ENCODE data around the gene TTC38. TPM values are rescaled to one million over a fixed set of nuclear protein-coding genes. Genes with fewer than 3 reads are reported as not detected.

The TTC38 gene
- polyA plus RNA-seq, 1 donor from 2014 or later: 1.4 TPM

GRCh38 chr22:46224898-46225290 lies 42.9 kb upstream of the TTC38 start:
- no peak overlapping the region for H3K4me3 ChIP-seq (ENCODE audit: low read length)

GRCh38 chr22:46225631-46226030 lies 42.2 kb upstream of the TTC38 start:
- H3F3A ChIP-seq (ENCODE audit: insufficient read depth, low read length, poor library complexity, severe bottlenecking): no peaks in the 10 kb centered on the region
- no peak overlapping the region for H3K4me2 ChIP-seq (ENCODE audit: low read length)
- no peaks in the 10 kb centered on the region for H3K9me3 ChIP-seq (ENCODE audit: low read length)
- H2AFZ ChIP-seq (ENCODE audit: low read depth, low read length): no peak overlapping the region
- no peaks in the 10 kb centered on the region for H3K79me2 ChIP-seq (replicated peaks; ENCODE audit: insufficient read depth, low read length)
- no peak overlapping the region for H3K9ac ChIP-seq (ENCODE audit: low read length)
- H3K27me3 ChIP-seq (ENCODE audit: insufficient read depth, low read depth, low read length): no peaks in the 10 kb centered on the region
- TF ChIP-seq TAF1 (IDR thresholded peaks at IDR 0.05; ENCODE audit: low read depth) (no peak), EP300 (conservative IDR thresholded peaks at IDR 0.05; ENCODE audit: poor library complexity, severe bottlenecking) (no peak), EZH2 (IDR thresholded peaks at IDR 0.05; ENCODE audit: borderline replicate concordance, insufficient read depth, low read length, poor library complexity, severe bottlenecking) (no peak), CTCF (IDR thresholded peaks at IDR 0.05; ENCODE audit: poor library complexity, severe bottlenecking) (no peak), REST (IDR thresholded peaks at IDR 0.05; ENCODE audit: borderline replicate concordance) (no peak)
- no peaks in the 10 kb centered on the region for H3K9me2 ChIP-seq (ENCODE audit: insufficient read depth, low read length)
- no peaks in the 10 kb centered on the region for H4K20me1 ChIP-seq (ENCODE audit: insufficient read depth)
- no peaks in the 10 kb centered on the region for H3K36me3 ChIP-seq (ENCODE audit: insufficient read depth, low read length)
- H3K27ac ChIP-seq (ENCODE audit: low read length): no peak overlapping the region
- no peak overlapping the region for H3K4me3 ChIP-seq (ENCODE audit: low read length)

More at GRCh38 chr22:46224898-46225290, 42.9 kb upstream of the TTC38 start:
- H2AFZ ChIP-seq (ENCODE audit: low read depth, low read length): no peak overlapping the region
- TF ChIP-seq SMC3 (conservative IDR thresholded peaks at IDR 0.05; ENCODE audit: poor library complexity): no peak
- TF ChIP-seq REST (IDR thresholded peaks at IDR 0.05; ENCODE audit: borderline replicate concordance): no peak
- no peak for TF ChIP-seq CTCF (IDR thresholded peaks at IDR 0.05; ENCODE audit: poor library complexity, severe bottlenecking)
- TF ChIP-seq MXI1 (conservative IDR thresholded peaks at IDR 0.05; ENCODE audit: poor library complexity, severe bottlenecking): no peak
- no peak for TF ChIP-seq EZH2 (IDR thresholded peaks at IDR 0.05; ENCODE audit: borderline replicate concordance, insufficient read depth, low read length, poor library complexity, severe bottlenecking)
- no peak for TF ChIP-seq TAF1 (IDR thresholded peaks at IDR 0.05; ENCODE audit: low read depth)
- no peak for TF ChIP-seq RAD21 (conservative IDR thresholded peaks at IDR 0.05)
- no peak for TF ChIP-seq EP300 (conservative IDR thresholded peaks at IDR 0.05; ENCODE audit: poor library complexity, severe bottlenecking)
- no peak for TF ChIP-seq POLR2AphosphoS5 (IDR thresholded peaks at IDR 0.05)
- H3K9ac ChIP-seq (ENCODE audit: low read length): no peak overlapping the region
- H3K9me2 ChIP-seq (ENCODE audit: insufficient read depth, low read length): no peaks in the 10 kb centered on the region
- no peaks in the 10 kb centered on the region for H4K20me1 ChIP-seq (ENCODE audit: insufficient read depth)
- no peaks in the 10 kb centered on the region for H3K9me3 ChIP-seq (ENCODE audit: low read length)
- H3K27ac ChIP-seq (ENCODE audit: low read length): no peak overlapping the region
- no peaks in the 10 kb centered on the region for H3K27me3 ChIP-seq (ENCODE audit: insufficient read depth, low read depth, low read length)
- no peaks in the 10 kb centered on the region for H3K36me3 ChIP-seq (ENCODE audit: insufficient read depth, low read length)
- H3K4me2 ChIP-seq (ENCODE audit: low read length): no peak overlapping the region
- H3F3A ChIP-seq (ENCODE audit: insufficient read depth, low read length, poor library complexity, severe bottlenecking): no peaks in the 10 kb centered on the region
- H3K79me2 ChIP-seq (replicated peaks; ENCODE audit: insufficient read depth, low read length): no peaks in the 10 kb centered on the region

All from neural cell (in vitro differentiated cells).